Body of pancreas (tissue), 4 donors: ENCODE data around the gene SSRP1. TPM values are rescaled to one million over a fixed set of nuclear protein-coding genes. Genes with fewer than 3 reads are reported as not detected.

Source experiments
- ATAC-seq: fragments of 150-250 bp; one replicate; pipeline ENCODE4 v1.9.1; 2016
- DNase-seq, 4 donors: peaks; one replicate each; pipeline ENCODE4 v3.0.0-alpha.2; 2019
- H3K27ac ChIP-seq, 4 donors: fragments of 200-600 bp; sonication (generic); 1 replicate in 3 of 4; 2 replicates in 1 of 4; pipeline versions ENCODE4 v1.5.1 to v1.6.1; 2016 to 2019; ENCODE audit warnings: mild to moderate bottlenecking in 1 of 4, mixed read lengths in 1 of 4, moderate library complexity in 1 of 4
- H3K27me3 ChIP-seq, 2 donors: fragments of 200-600 bp; sonication (generic); one replicate each; pipeline ENCODE4 v1.6.0; 2016; ENCODE audit warnings: mild to moderate bottlenecking in 1 of 2
- H3K36me3 ChIP-seq, 2 donors: fragments of 200-600 bp; sonication (generic); replicated peaks in 1 of 2; 2 replicates each; pipeline ENCODE4 v1.5.1; 2016; ENCODE audit warnings: low read depth in 2 of 2; ENCODE audit not compliant: insufficient read depth in 1 of 2
- H3K4me1 ChIP-seq: fragments of 200-600 bp; sonication (generic); one replicate; pipeline ENCODE4 v1.6.0; 2016
- H3K4me3 ChIP-seq, 2 donors: fragments of 200-600 bp; sonication (generic); 1 replicate in 1 of 2; 2 replicates in 1 of 2; pipeline ENCODE4 v1.5.1; 2016 to 2019
- H3K9me3 ChIP-seq, 3 donors: fragments of 200-600 bp; sonication (generic); 1 replicate in 2 of 3; 2 replicates in 1 of 3; pipeline ENCODE4 v1.5.1; 2016
- CTCF ChIP-seq, 7 experiments: fragments of 450-650 bp in 4 of 7; fragments of 200-600 bp in 3 of 7; sonication (generic) in 3 of 7; IDR thresholded peaks; one replicate each; pipeline ENCODE4 v1.5.1; 2016 to 2019; ENCODE audit warnings: antibody characterized with exemption in 7 of 7
- POLR2A ChIP-seq, 3 donors: fragments of 450-650 bp; IDR thresholded peaks; one replicate each; pipeline ENCODE4 v1.6.1; 2016; ENCODE audit warnings: antibody characterized with exemption in 3 of 3, mild to moderate bottlenecking in 2 of 3
- WGBS, 2 donors: methylation state at CpG; one replicate each; pipeline ENCODE4 v1.1.5; 2017; 5-methylcytosine and 5-hydroxymethylcytosine counted together
- intact Hi-C: fragments of 100-400 bp; cut with DNase I; formaldehyde crosslinking; loops from one replicate; pipeline ENCODE4 v1.15.1; 2023
- total RNA-seq, 2 donors: library from RNA; depleted of rRNA; stranded (reverse); fragments of >200 nt; gene quantifications; one replicate each; pipeline ENCODE4 v1.1.0, GENCODE V29; 2016

The SSRP1 gene
- total RNA-seq, 2 donors from 2014 or later: 44.2 to 51.9 TPM

GRCh38 chr11:57353446-57353845 lies 17.8 kb upstream of the SSRP1 start:
- intact Hi-C loops: loop anchor here (10.0 kb wide), 1 partner anchor 291 kb away; the partner anchor contains the start of gene YPEL4
- H3K27ac ChIP-seq: no peak overlapping the region
- H3K9me3 ChIP-seq: no peaks in the 10 kb centered on the region
- no peak overlapping the region for H3K4me3 ChIP-seq
- no peaks in the 10 kb centered on the region for H3K36me3 ChIP-seq
- 60 to 62% methylated on average over 4 of the region's 4 CpGs for WGBS, 2 donors
- peaks cover 20% of the 10 kb centered on the region for H3K4me1 ChIP-seq
- no peak for DNase-seq
- no peaks in the 10 kb centered on the region for H3K27me3 ChIP-seq
- no peak for TF ChIP-seq POLR2A (IDR thresholded peaks at IDR 0.05)
- no peak for TF ChIP-seq CTCF (IDR thresholded peaks at IDR 0.05)
- no peak for ATAC-seq

GRCh38 chr11:57353036-57353435 lies 17.3 kb upstream of the SSRP1 start:
- intact Hi-C loops: loop anchor here (10.0 kb wide), 1 partner anchor 292 kb away; the partner anchor contains the start of gene YPEL4
- Histone ChIP-seq H3K27me3 (no peaks in the 10 kb centered on the region), H3K9me3 (no peaks in the 10 kb centered on the region), H3K4me3 (no peak overlapping the region), H3K4me1 (peaks cover 17% of the 10 kb centered on the region), H3K27ac (no peak overlapping the region), H3K36me3 (no peaks in the 10 kb centered on the region)
- TF ChIP-seq CTCF (IDR thresholded peaks at IDR 0.05) (no peak), POLR2A (IDR thresholded peaks at IDR 0.05) (no peak)
- 61 to 66% methylated on average over 5 of the region's 5 CpGs for WGBS, 2 donors
- no peak for ATAC-seq
- no peak for DNase-seq

- WGBS, 2 donors: 18 to 39% methylated on average over 9 to 31 of the region's 31 CpGs
- H3K9me3 ChIP-seq: no peaks in the 10 kb centered on the region
- no peak overlapping the region for H3K27ac ChIP-seq
- H3K27me3 ChIP-seq: no peaks in the 10 kb centered on the region
- H3K4me1 ChIP-seq: peaks cover 13% of the 10 kb centered on the region
- H3K4me3 ChIP-seq: no peak overlapping the region
- TF ChIP-seq POLR2A (IDR thresholded peaks at IDR 0.05): no peak
- peak; percentile 74 to 94 (median 85) for TF ChIP-seq CTCF (IDR thresholded peaks at IDR 0.05)
- ATAC-seq: peak; percentile 69
- intact Hi-C loops: loop anchor here (10.0 kb wide), 1 partner anchor 295 kb away; the partner anchor contains the start of gene YPEL4
- DNase-seq: peak; percentile 54 to 71 (median 68)
- no peaks in the 10 kb centered on the region for H3K36me3 ChIP-seq
Measured at GRCh38 chr11:57349491-57350274, 14.0 kb upstream of the SSRP1 start.

- Histone ChIP-seq H3K27ac (no peak overlapping the region), H3K4me3 (no peak overlapping the region), H3K4me1 (peaks cover 13% of the 10 kb centered on the region), H3K27me3 (no peaks in the 10 kb centered on the region), H3K36me3 (no peaks in the 10 kb centered on the region), H3K9me3 (no peaks in the 10 kb centered on the region)
- WGBS, 2 donors: 73 to 78% methylated on average over 14 of the region's 14 CpGs
- no peak for ATAC-seq
- intact Hi-C loops: no loop called here
- TF ChIP-seq CTCF (IDR thresholded peaks at IDR 0.05) (no peak), POLR2A (IDR thresholded peaks at IDR 0.05) (no peak)
- DNase-seq: no peak
Measured at GRCh38 chr11:57348636-57349313, 13.1 kb upstream of the SSRP1 start.
